Keratinocyte (primary cell): ENCODE data around the gene WDFY2. TPM values are rescaled to one million over a fixed set of nuclear protein-coding genes. Genes with fewer than 3 reads are reported as not detected.
A peak's percentile ranks its signal among the peaks of the same experiment; 100 is the strongest.

Experiments used
- DNase-seq: peaks from one replicate; pipeline ENCODE4 v3.0.0-alpha.2; 2011; ENCODE audit warnings: low read depth, missing footprints, low spot score
- FAIRE-seq: peaks from 2 replicates; lab custom pipeline; 2011; peaks lifted over from hg19 to GRCh38; lab: Jason Lieb, UNC
- H2AFZ ChIP-seq: 2 replicates; pipeline ENCODE4 v1.6.0; 2012; ENCODE audit warnings: low read length, control low read depth, inconsistent platforms; ENCODE audit not compliant: control insufficient read depth
- H3K27ac ChIP-seq: 2 replicates; pipeline ENCODE4 v1.5.1; 2011; ENCODE audit warnings: low read length; ENCODE audit not compliant: control insufficient read depth, insufficient read depth
- H3K27me3 ChIP-seq: 3 replicates; pipeline ENCODE4 v1.6.0; 2011; ENCODE audit warnings: low read length; ENCODE audit not compliant: control insufficient read depth, insufficient read depth; ENCODE audit errors: extremely low read depth
- H3K36me3 ChIP-seq, 2 experiments: 2 replicates in 1 of 2; 3 replicates in 1 of 2; pipeline ENCODE4 v1.5.1; 2011; ENCODE audit warnings: low read length in 2 of 2, mild to moderate bottlenecking in 1 of 2; ENCODE audit not compliant: control insufficient read depth in 2 of 2, insufficient read depth in 2 of 2; ENCODE audit errors: extremely low read depth in 1 of 2
- H3K4me1 ChIP-seq: 3 replicates; pipeline ENCODE4 v1.5.1; 2011; ENCODE audit warnings: low read length; ENCODE audit not compliant: control insufficient read depth, insufficient read depth; ENCODE audit errors: extremely low read depth
- H3K4me2 ChIP-seq: 3 replicates; pipeline ENCODE4 v1.6.0; 2011; ENCODE audit warnings: low read depth, low read length; ENCODE audit not compliant: control insufficient read depth, insufficient read depth; ENCODE audit errors: extremely low read depth
- H3K4me3 ChIP-seq, 3 experiments: fragments of 200-600 bp in 1 of 3; sonication (generic) in 1 of 3; 2 replicates in 2 of 3; 3 replicates in 1 of 3; pipeline ENCODE4 v1.5.1; 2011 to 2016; ENCODE audit warnings: low read length in 3 of 3, mild to moderate bottlenecking in 3 of 3, control low read depth in 2 of 3, inconsistent platforms in 1 of 3, low read depth in 1 of 3, mixed read lengths in 1 of 3, mixed run types in 1 of 3, moderate library complexity in 1 of 3; ENCODE audit not compliant: control insufficient read depth in 2 of 3, insufficient read depth in 2 of 3; ENCODE audit errors: extremely low read depth in 1 of 3
- H3K79me2 ChIP-seq: 2 replicates; pipeline ENCODE4 v1.6.0; 2012; ENCODE audit warnings: low read length; ENCODE audit not compliant: control insufficient read depth, insufficient read depth
- H3K9ac ChIP-seq: 3 replicates; pipeline ENCODE4 v1.6.0; 2011; ENCODE audit warnings: low read length; ENCODE audit not compliant: control insufficient read depth, insufficient read depth; ENCODE audit errors: extremely low read depth
- H3K9me1 ChIP-seq: 3 replicates; pipeline ENCODE4 v1.6.0; 2011; ENCODE audit warnings: low read length; ENCODE audit not compliant: control insufficient read depth, insufficient read depth; ENCODE audit errors: extremely low read depth
- H3K9me3 ChIP-seq: 2 replicates; pipeline ENCODE4 v1.5.1; 2012; ENCODE audit warnings: low read depth, low read length; ENCODE audit not compliant: control insufficient read depth
- H4K20me1 ChIP-seq: 3 replicates; pipeline ENCODE4 v1.6.0; 2011; ENCODE audit warnings: low read length; ENCODE audit not compliant: control insufficient read depth, insufficient read depth; ENCODE audit errors: extremely low read depth
- EZH2 ChIP-seq: IDR thresholded peaks from one replicate; pipeline ENCODE4 v1.6.1; 2012; ENCODE audit warnings: inconsistent platforms, mild to moderate bottlenecking, low read length, moderate library complexity
- dilution Hi-C: fragments of 300-500 bp; cut with MboI; formaldehyde crosslinking; loops from one replicate; pipeline ENCODE4 v1.7.0; 2020; ENCODE audit warnings: low sequenced_read_pairs; ENCODE audit not compliant: extremely low pct_ligation_motif_present
- polyA plus RNA-seq, 5 experiments: library from polyadenylated mRNA; depleted of rRNA in 3 of 5; stranded (reverse) in 3 of 5; stranded (forward) in 1 of 5; unstranded in 1 of 5; fragments of >200 nt; gene quantifications; 1 replicate in 1 of 5; 2 replicates in 3 of 5; 3 replicates in 1 of 5; pipeline versions ENCODE4 v1.2.1 to v1.2.3, GENCODE V29; 2011 to 2012; ENCODE audit warnings: missing spikeins in 2 of 5, low read depth in 1 of 5, low replicate concordance in 1 of 5
- TF ChIP-seq, protein P1 (sequence below), 3 experiments: IDR thresholded peaks in 1 of 3; conservative IDR thresholded peaks in 1 of 3; optimal IDR thresholded peaks in 1 of 3; 2 replicates in 2 of 3; 3 replicates in 1 of 3; pipeline versions ENCODE3 to v1.5.1; 2011; ENCODE audit warnings: low read length in 3 of 3, mild to moderate bottlenecking in 3 of 3, moderate library complexity in 2 of 3, control low read depth in 1 of 3, inconsistent platforms in 1 of 3; ENCODE audit not compliant: insufficient read depth in 2 of 3; ENCODE audit errors: extremely low read depth in 1 of 3

Gene WDFY2
- polyA plus RNA-seq, 1 donor (not counting 4 experiments of a cell fraction or from before 2014, with no cell fraction given): 18.6 TPM

GRCh38 chr13:51621602-51622001 lies 37.3 kb downstream of the WDFY2 start:
- Histone ChIP-seq H3K4me1 (peaks cover 33% of the 10 kb centered on the region), H3K4me3 (no peak overlapping the region), H3K79me2 (peaks cover 82% of the 10 kb centered on the region), H3K9ac (no peak overlapping the region), H3K4me2 (no peak overlapping the region), H3K9me3 (no peaks in the 10 kb centered on the region), H3K9me1 (no peaks in the 10 kb centered on the region), H2AFZ (no peak overlapping the region), H3K27ac (no peak overlapping the region), H4K20me1 (no peaks in the 10 kb centered on the region), H3K27me3 (no peaks in the 10 kb centered on the region), H3K36me3 (peaks cover 0 to 5% of the 10 kb centered on the region in 2 experiments)
- FAIRE-seq (no peak), DNase-seq (no peak)
- dilution Hi-C loops: no loop called here
- TF ChIP-seq EZH2: no peak
- TF ChIP-seq, protein P1, sequence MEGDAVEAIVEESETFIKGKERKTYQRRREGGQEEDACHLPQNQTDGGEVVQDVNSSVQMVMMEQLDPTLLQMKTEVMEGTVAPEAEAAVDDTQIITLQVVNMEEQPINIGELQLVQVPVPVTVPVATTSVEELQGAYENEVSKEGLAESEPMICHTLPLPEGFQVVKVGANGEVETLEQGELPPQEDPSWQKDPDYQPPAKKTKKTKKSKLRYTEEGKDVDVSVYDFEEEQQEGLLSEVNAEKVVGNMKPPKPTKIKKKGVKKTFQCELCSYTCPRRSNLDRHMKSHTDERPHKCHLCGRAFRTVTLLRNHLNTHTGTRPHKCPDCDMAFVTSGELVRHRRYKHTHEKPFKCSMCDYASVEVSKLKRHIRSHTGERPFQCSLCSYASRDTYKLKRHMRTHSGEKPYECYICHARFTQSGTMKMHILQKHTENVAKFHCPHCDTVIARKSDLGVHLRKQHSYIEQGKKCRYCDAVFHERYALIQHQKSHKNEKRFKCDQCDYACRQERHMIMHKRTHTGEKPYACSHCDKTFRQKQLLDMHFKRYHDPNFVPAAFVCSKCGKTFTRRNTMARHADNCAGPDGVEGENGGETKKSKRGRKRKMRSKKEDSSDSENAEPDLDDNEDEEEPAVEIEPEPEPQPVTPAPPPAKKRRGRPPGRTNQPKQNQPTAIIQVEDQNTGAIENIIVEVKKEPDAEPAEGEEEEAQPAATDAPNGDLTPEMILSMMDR (optimal IDR thresholded peaks at IDR 0.05 in 1 of 3, IDR thresholded peaks at IDR 0.05 in 1 of 3, conservative IDR thresholded peaks at IDR 0.05 in 1 of 3; ENCODE audit: extremely low read depth in 1 of 3, insufficient read depth in 2 of 3, low read length in 3 of 3): no peak

DNA sequence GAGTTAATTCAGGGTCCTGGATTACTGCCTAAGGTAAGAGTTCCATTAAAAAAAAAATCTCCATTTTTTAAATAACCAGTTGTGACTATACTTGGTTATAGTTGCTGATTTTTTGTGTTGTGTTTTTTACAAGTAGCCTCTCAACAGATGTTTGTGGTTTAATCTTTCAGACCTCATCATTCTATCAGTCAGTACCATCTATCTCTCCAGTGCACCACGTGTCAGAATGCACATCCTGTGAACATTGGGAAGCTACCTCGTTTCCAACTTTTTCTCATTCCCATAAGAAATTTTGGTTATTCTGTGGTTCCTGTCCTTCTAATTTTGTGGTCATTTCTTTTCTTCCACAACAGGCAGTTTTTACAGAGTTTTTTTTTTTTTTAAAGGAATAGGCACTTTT lies 39.2 kb downstream of the WDFY2 start:
- no peak overlapping the region for H3K27ac ChIP-seq
- H2AFZ ChIP-seq: no peak overlapping the region
- no peak overlapping the region for H3K4me3 ChIP-seq
- dilution Hi-C loops: no loop called here
- H3K27me3 ChIP-seq: no peaks in the 10 kb centered on the region
- no peak overlapping the region for H3K9ac ChIP-seq
- peak; percentile 39 for FAIRE-seq
- TF ChIP-seq, protein P1 (optimal IDR thresholded peaks at IDR 0.05 in 1 of 3, IDR thresholded peaks at IDR 0.05 in 1 of 3, conservative IDR thresholded peaks at IDR 0.05 in 1 of 3; ENCODE audit: extremely low read depth in 1 of 3, insufficient read depth in 2 of 3, low read length in 3 of 3): no peak
- no peak for TF ChIP-seq EZH2
- H3K4me2 ChIP-seq: no peak overlapping the region
- H3K79me2 ChIP-seq: peaks cover 89% of the 10 kb centered on the region
- no peaks in the 10 kb centered on the region for H3K9me3 ChIP-seq
- DNase-seq: no peak
- peaks cover 32% of the 10 kb centered on the region for H3K4me1 ChIP-seq
- no peaks in the 10 kb centered on the region for H4K20me1 ChIP-seq
- no peaks in the 10 kb centered on the region for H3K9me1 ChIP-seq
- peaks cover 0 to 5% of the 10 kb centered on the region in 2 experiments for H3K36me3 ChIP-seq
